ENCODE measurements around the gene RGS2.

Gene RGS2

DNA sequence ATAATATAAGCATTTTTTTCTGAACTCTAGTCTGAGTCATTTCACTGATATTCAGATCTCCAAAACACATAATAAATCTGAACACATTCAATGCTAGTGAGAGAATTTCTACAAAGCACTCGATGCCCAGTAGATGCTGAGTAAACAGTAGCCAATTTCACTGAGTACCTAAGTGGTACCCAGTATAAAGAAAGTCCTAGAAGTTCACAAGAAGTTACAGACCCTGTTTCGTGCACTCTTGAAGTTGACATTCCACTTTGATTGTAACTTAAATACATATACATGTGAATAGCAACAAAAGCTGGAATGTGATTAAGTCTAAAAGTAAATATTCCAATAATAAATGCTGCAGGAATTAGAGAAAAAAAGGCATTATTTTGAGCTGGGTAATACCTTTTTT is 33.2 kb upstream of the RGS2 start:
- H3K4me3 ChIP-seq (ENCODE audit: low read length): no peak overlapping the region
- H3K36me3 ChIP-seq (ENCODE audit: insufficient read depth, low read length): no peaks in the 10 kb centered on the region
- no peaks in the 10 kb centered on the region for H3K4me1 ChIP-seq (ENCODE audit: insufficient read depth, low read length)
- WGBS: 89% methylated on average over 2 of the region's 2 CpGs
- H3K27ac ChIP-seq (ENCODE audit: low read depth, low read length): no peak overlapping the region
- H3K27me3 ChIP-seq (ENCODE audit: insufficient read depth, low read length): no peaks in the 10 kb centered on the region
- no peaks in the 10 kb centered on the region for H3K9me3 ChIP-seq (ENCODE audit: insufficient read depth, low read depth, low read length)
- no peak overlapping the region for H3K9ac ChIP-seq (ENCODE audit: low read depth, low read length)

GRCh38 chr1:192776206-192776605 is 32.6 kb upstream of the RGS2 start:
- WGBS: 89% methylated on average over 4 of the region's 4 CpGs
- no peaks in the 10 kb centered on the region for H3K36me3 ChIP-seq (ENCODE audit: insufficient read depth, low read length)
- no peak overlapping the region for H3K27ac ChIP-seq (ENCODE audit: low read depth, low read length)
- no peaks in the 10 kb centered on the region for H3K27me3 ChIP-seq (ENCODE audit: insufficient read depth, low read length)
- H3K9me3 ChIP-seq (ENCODE audit: insufficient read depth, low read depth, low read length): no peaks in the 10 kb centered on the region
- no peak overlapping the region for H3K4me3 ChIP-seq (ENCODE audit: low read length)
- H3K9ac ChIP-seq (ENCODE audit: low read depth, low read length): no peak overlapping the region
- H3K4me1 ChIP-seq (ENCODE audit: insufficient read depth, low read length): no peaks in the 10 kb centered on the region

- H3K27me3 ChIP-seq (ENCODE audit: insufficient read depth, low read length): no peaks in the 10 kb centered on the region
- 94% methylated on average over 3 of the region's 3 CpGs for whole genome bisulfite sequencing
- H3K9ac ChIP-seq (ENCODE audit: low read depth, low read length): no peak overlapping the region
- H3K4me1 ChIP-seq (ENCODE audit: insufficient read depth, low read length): no peaks in the 10 kb centered on the region
- H3K4me3 ChIP-seq (ENCODE audit: low read length): no peak overlapping the region
- no peaks in the 10 kb centered on the region for H3K9me3 ChIP-seq (ENCODE audit: insufficient read depth, low read depth, low read length)
- H3K36me3 ChIP-seq (ENCODE audit: insufficient read depth, low read length): no peaks in the 10 kb centered on the region
- no peak overlapping the region for H3K27ac ChIP-seq (ENCODE audit: low read depth, low read length)
These were observed 31.8 kb upstream of the RGS2 start for GRCh38 chr1:192776998-192777397.

DNA sequence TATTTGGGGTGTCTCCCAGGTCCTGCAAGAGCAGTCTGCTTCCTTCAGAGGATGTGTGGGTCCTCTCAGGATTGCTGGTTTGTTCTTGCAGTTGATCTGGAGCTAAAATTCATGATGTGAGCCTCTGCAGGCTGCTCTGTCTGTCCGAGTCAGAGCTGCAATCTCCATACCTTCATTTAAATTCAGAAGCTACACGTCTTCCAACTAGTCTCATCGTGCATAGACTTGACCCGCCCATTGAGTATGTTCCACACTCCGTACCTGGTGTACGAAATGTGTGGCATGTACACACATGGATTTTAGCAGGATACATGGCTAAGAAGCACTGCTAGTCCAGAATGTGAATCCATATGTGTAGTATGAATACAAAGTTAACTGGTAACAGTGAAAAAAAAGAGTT is 25.0 kb upstream of the RGS2 start:
- 95% methylated on average over 6 of the region's 6 CpGs for WGBS
- H3K4me3 ChIP-seq (ENCODE audit: low read length): no peak overlapping the region
- no peaks in the 10 kb centered on the region for H3K9me3 ChIP-seq (ENCODE audit: insufficient read depth, low read depth, low read length)

DNA sequence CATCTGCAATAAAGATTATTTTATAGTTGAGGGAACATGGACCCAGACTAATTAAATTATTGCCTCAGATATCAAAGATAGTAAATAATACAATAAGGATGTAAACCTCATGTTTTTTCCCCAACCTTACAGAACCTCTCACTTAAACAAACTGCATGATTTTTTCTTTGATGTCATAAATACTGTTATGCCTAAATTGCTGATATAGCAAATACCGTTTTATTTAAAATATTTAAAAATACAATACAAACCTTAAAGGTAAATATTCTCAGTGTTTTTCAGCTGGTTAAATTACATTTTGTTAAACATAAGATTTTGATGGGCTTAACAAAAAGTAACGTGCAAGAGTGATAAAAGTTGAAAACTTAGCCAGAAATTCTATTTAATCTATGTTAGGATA is 24.4 kb upstream of the RGS2 start:
- Histone ChIP-seq H3K4me3 (ENCODE audit: low read length) (no peak overlapping the region), H3K9ac (ENCODE audit: low read depth, low read length) (no peak overlapping the region), H3K27me3 (ENCODE audit: insufficient read depth, low read length) (no peaks in the 10 kb centered on the region), H3K9me3 (ENCODE audit: insufficient read depth, low read depth, low read length) (no peaks in the 10 kb centered on the region), H3K4me1 (ENCODE audit: insufficient read depth, low read length) (peaks cover 2% of the 10 kb centered on the region; the same call in 1 of the 2 replicates), H3K36me3 (ENCODE audit: insufficient read depth, low read length) (no peaks in the 10 kb centered on the region), H3K27ac (ENCODE audit: low read depth, low read length) (no peak overlapping the region)
- no CpG with 5 or more reads among the region's 2 CpGs for WGBS

More for the DNA sequence above, 25.0 kb upstream of the RGS2 start:
- no peaks in the 10 kb centered on the region for H3K36me3 ChIP-seq (ENCODE audit: insufficient read depth, low read length)
- H3K9ac ChIP-seq (ENCODE audit: low read depth, low read length): no peak overlapping the region
- no peaks in the 10 kb centered on the region for H3K27me3 ChIP-seq (ENCODE audit: insufficient read depth, low read length)
- no peak overlapping the region for H3K27ac ChIP-seq (ENCODE audit: low read depth, low read length)
- H3K4me1 ChIP-seq (ENCODE audit: insufficient read depth, low read length): peaks cover 2% of the 10 kb centered on the region; the same call in 1 of the 2 replicates

DNA sequence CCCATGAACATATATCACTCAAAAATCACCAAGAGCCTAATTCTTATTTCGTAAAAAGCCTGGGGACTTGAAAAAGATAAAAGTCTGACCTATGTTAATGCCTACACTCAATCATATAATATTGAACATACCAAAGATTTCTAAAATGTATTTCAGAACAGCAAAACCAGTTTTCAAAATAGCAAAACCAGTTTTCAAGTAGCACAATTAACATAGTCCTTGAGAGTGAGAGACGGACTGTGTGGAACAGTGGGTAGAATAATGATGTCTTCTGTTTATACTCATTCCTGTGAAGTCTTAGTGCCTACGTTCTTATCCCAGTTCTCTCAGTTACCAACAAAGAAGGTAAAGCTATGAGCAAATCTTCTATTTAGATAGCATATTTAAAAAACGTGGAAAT is 22.3 kb upstream of the RGS2 start:
- Histone ChIP-seq H3K4me3 (ENCODE audit: low read length) (no peak overlapping the region), H3K36me3 (ENCODE audit: insufficient read depth, low read length) (no peaks in the 10 kb centered on the region), H3K9me3 (ENCODE audit: insufficient read depth, low read depth, low read length) (no peaks in the 10 kb centered on the region), H3K27me3 (ENCODE audit: insufficient read depth, low read length) (no peaks in the 10 kb centered on the region), H3K9ac (ENCODE audit: low read depth, low read length) (no peak overlapping the region), H3K4me1 (ENCODE audit: insufficient read depth, low read length) (peaks cover 2% of the 10 kb centered on the region; the same call in 1 of the 2 replicates), H3K27ac (ENCODE audit: low read depth, low read length) (no peak overlapping the region)
- 100% methylated on average over 3 of the region's 4 CpGs for WGBS

DNA sequence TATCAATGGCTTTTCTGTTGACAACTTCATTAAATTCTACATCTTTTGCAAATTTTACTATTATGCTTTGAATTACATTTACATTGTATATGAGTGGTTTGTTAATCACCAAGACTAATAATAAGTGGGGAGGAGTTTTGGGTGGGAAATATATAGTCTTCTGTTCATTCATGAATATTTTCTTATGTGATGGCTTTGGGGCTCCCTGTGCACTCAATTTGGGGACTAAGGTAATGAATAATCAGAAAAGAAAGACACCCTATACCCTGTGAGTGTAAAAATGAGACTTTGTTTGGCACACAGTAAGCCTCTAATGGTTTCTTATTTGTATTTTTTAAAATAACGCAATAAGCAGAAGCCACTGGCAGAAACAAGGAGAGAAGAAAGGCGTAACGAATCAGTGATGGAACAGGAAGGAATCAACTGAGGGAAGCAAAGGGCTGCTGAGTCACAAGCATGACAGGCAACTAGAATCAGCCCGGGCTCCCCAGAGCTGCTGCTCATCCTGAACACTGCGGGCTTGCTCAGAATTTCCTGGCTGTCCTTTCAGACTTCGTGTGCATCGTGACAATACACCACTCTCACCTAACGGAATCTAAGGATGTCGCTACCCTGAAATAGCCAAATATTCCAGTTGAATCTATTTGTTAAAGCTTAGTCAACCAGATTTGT is 20.8 kb upstream of the RGS2 start:
- H3K9ac ChIP-seq (ENCODE audit: low read depth, low read length): no peak overlapping the region
- no peaks in the 10 kb centered on the region for H3K36me3 ChIP-seq (ENCODE audit: insufficient read depth, low read length)
- H3K27me3 ChIP-seq (ENCODE audit: insufficient read depth, low read length): no peaks in the 10 kb centered on the region
- H3K4me1 ChIP-seq (ENCODE audit: insufficient read depth, low read length): peaks cover 2% of the 10 kb centered on the region; the same call in 1 of the 2 replicates
- no peaks in the 10 kb centered on the region for H3K9me3 ChIP-seq (ENCODE audit: insufficient read depth, low read depth, low read length)
- no peak overlapping the region for H3K4me3 ChIP-seq (ENCODE audit: low read length)
- no peak overlapping the region for H3K27ac ChIP-seq (ENCODE audit: low read depth, low read length)
- WGBS: 73% methylated on average over 9 of the region's 9 CpGs

DNA sequence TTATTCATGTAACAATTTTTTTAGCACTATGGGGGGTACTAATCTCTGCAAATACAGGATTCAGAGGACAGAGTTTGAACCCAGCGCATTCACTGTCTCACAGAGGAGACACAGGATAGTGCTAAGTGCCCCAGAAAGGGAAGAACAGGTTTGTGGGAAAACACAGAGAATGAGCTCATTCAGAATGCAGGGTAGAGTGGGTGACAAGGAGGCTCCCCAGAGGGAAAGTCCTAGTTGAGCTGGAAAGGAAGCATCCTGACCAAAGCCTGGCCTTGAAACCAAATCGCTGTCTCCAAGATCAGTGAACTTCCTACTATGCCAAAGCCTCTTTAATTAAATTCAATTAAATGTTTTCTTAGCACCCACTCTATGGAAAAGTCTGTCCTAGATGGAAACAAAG is 19.0 kb upstream of the RGS2 start:
- Histone ChIP-seq H3K4me3 (ENCODE audit: low read length) (no peak overlapping the region), H3K27ac (ENCODE audit: low read depth, low read length) (no peak overlapping the region), H3K9me3 (ENCODE audit: insufficient read depth, low read depth, low read length) (no peaks in the 10 kb centered on the region), H3K4me1 (ENCODE audit: insufficient read depth, low read length) (peaks cover 17% of the 10 kb centered on the region), H3K9ac (ENCODE audit: low read depth, low read length) (no peak overlapping the region), H3K27me3 (ENCODE audit: insufficient read depth, low read length) (no peaks in the 10 kb centered on the region), H3K36me3 (ENCODE audit: insufficient read depth, low read length) (no peaks in the 10 kb centered on the region)
- 98% methylated on average over 2 of the region's 2 CpGs for WGBS

DNA sequence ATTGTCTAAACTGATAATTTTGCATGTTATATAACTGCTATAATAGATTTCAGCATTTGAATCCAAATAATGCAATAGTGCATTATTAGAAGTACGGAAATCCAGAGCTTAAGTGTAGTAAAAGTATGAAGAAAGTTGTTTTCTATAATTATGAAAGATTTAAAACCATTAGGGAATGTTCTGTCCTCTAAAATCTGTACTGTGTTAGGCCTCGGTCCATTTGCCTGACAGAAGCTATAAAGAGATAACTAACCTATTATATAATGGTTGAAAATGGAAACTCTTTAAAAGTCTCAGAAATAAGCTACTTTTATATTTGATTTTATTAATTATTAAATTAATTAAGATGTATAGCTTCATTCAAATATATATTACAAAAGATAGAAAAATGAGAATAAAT is 16.2 kb upstream of the RGS2 start:
- Histone ChIP-seq H3K9ac (ENCODE audit: low read depth, low read length) (no peak overlapping the region), H3K27me3 (ENCODE audit: insufficient read depth, low read length) (no peaks in the 10 kb centered on the region), H3K4me3 (ENCODE audit: low read length) (no peak overlapping the region), H3K9me3 (ENCODE audit: insufficient read depth, low read depth, low read length) (no peaks in the 10 kb centered on the region), H3K27ac (ENCODE audit: low read depth, low read length) (no peak overlapping the region), H3K36me3 (ENCODE audit: insufficient read depth, low read length) (no peaks in the 10 kb centered on the region), H3K4me1 (ENCODE audit: insufficient read depth, low read length) (peaks cover 30% of the 10 kb centered on the region)
- WGBS: 86% methylated on average over 1 of the region's 2 CpGs

DNA sequence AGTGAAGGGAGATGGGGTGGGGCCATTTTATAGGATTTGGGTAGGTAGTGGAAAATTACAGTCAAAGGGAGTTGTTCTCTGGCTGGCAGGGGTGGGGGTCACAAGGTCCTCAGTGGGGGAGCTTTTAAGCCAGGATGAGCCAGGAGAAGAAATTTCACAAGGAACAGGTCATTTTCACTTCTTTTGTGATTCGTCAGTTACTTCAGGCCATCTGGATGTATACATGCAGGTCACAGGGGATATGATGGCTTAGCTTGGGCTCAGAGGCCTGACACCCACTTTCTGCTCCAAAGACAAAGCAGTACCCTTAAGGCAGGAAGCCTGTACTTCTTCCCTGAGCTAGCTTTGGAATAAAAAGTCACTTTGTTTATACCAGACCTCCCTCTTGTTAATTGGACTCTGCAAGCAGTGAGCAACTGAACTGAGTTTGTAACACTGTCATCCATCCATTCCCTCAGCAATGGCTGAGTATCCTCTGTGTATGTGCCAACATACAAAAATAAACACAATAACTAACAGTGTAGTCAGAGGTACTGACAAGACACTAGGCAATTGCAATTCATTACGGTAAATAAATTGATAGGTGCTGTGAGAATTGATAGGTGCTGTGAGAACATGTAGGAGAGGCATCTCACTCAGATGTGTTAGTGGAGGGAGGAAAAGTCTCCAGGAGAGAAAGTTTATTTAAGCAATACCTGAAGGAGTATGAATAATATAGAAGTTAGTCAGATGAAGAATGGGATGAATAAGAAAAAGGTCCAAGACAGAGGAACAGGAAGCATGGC is 14.7 kb upstream of the RGS2 start:
- 82% methylated on average over 2 of the region's 2 CpGs for WGBS
- H3K9me3 ChIP-seq (ENCODE audit: insufficient read depth, low read depth, low read length): no peaks in the 10 kb centered on the region
- H3K4me3 ChIP-seq (ENCODE audit: low read length): no peak overlapping the region
- H3K36me3 ChIP-seq (ENCODE audit: insufficient read depth, low read length): no peaks in the 10 kb centered on the region
- peak overlapping the region; percentile 85 for H3K27ac ChIP-seq (ENCODE audit: low read depth, low read length)
- peaks cover 28% of the 10 kb centered on the region for H3K4me1 ChIP-seq (ENCODE audit: insufficient read depth, low read length)
- H3K9ac ChIP-seq (ENCODE audit: low read depth, low read length): no peak overlapping the region; the same call in 1 of the 2 replicates
- H3K27me3 ChIP-seq (ENCODE audit: insufficient read depth, low read length): no peaks in the 10 kb centered on the region

GRCh38 chr1:192794768-192795035 is 14.1 kb upstream of the RGS2 start:
- Histone ChIP-seq H3K4me1 (ENCODE audit: insufficient read depth, low read length) (peaks cover 28% of the 10 kb centered on the region), H3K27me3 (ENCODE audit: insufficient read depth, low read length) (no peaks in the 10 kb centered on the region), H3K27ac (ENCODE audit: low read depth, low read length) (no peak overlapping the region; the same call in 1 of the 2 replicates), H3K9ac (ENCODE audit: low read depth, low read length) (no peak overlapping the region), H3K9me3 (ENCODE audit: insufficient read depth, low read depth, low read length) (no peaks in the 10 kb centered on the region), H3K36me3 (ENCODE audit: insufficient read depth, low read length) (no peaks in the 10 kb centered on the region), H3K4me3 (ENCODE audit: low read length) (no peak overlapping the region)

Data from HUES64 (cell line).